Smooth muscle cell (in vitro differentiated cells): ENCODE results near the gene CCNDBP1. TPM values are rescaled to one million over a fixed set of nuclear protein-coding genes. Genes with fewer than 3 reads are reported as not detected.

ENCODE experiments used
- DNase-seq: peaks from one replicate; lab custom pipeline; 2025; ENCODE audit not compliant: unreplicated experiment; lab: John Stamatoyannopoulos, UW
- H2AFZ ChIP-seq: fragments of 200-600 bp; sonication (generic); 2 replicates; pipeline ENCODE4 v1.6.0; 2016; ENCODE audit warnings: antibody characterized with exemption, low read depth, mild to moderate bottlenecking
- H3F3A ChIP-seq: fragments of 200-600 bp; sonication (generic); 2 replicates; pipeline ENCODE4 v1.6.0; 2017; ENCODE audit warnings: antibody characterized with exemption, low read depth
- H3K27ac ChIP-seq: fragments of 200-600 bp; sonication (generic); 2 replicates; pipeline ENCODE4 v1.5.1; 2016; ENCODE audit warnings: low read depth, mild to moderate bottlenecking
- H3K27me3 ChIP-seq: fragments of 200-600 bp; sonication (generic); 2 replicates; pipeline ENCODE4 v1.6.1; 2016; ENCODE audit warnings: low read depth, mild to moderate bottlenecking
- H3K36me3 ChIP-seq: fragments of 200-600 bp; sonication (generic); 2 replicates; pipeline ENCODE4 v1.5.1; 2016; ENCODE audit warnings: low read depth
- H3K4me1 ChIP-seq: fragments of 200-600 bp; sonication (generic); 2 replicates; pipeline ENCODE4 v1.5.1; 2016; ENCODE audit warnings: low read depth
- H3K4me2 ChIP-seq: fragments of 200-600 bp; sonication (generic); 2 replicates; pipeline ENCODE4 v1.6.0; 2016; ENCODE audit warnings: mild to moderate bottlenecking
- H3K4me3 ChIP-seq: fragments of 200-600 bp; sonication (generic); 2 replicates; pipeline ENCODE4 v1.5.1; 2016; ENCODE audit warnings: mild to moderate bottlenecking
- H3K79me2 ChIP-seq: fragments of 200-600 bp; sonication (generic); 2 replicates; pipeline ENCODE4 v1.6.0; 2016; ENCODE audit warnings: low read depth, mild to moderate bottlenecking
- H3K9ac ChIP-seq: fragments of 200-600 bp; sonication (generic); 2 replicates; pipeline ENCODE4 v1.6.0; 2016; ENCODE audit warnings: low read depth
- H3K9me3 ChIP-seq: fragments of 200-600 bp; sonication (generic); replicated peaks from 2 replicates; pipeline ENCODE4 v1.5.1; 2016; ENCODE audit warnings: low read depth
- H4K20me1 ChIP-seq: fragments of 200-600 bp; sonication (generic); 2 replicates; pipeline ENCODE4 v1.6.0; 2016; ENCODE audit warnings: low read depth
- CTCF ChIP-seq: fragments of 200-600 bp; sonication (generic); IDR thresholded peaks from 2 replicates; pipeline ENCODE4 v1.5.1; 2017; ENCODE audit warnings: borderline replicate concordance, mild to moderate bottlenecking, antibody characterized with exemption; ENCODE audit not compliant: insufficient read depth, poor library complexity, severe bottlenecking
- WGBS: methylation state at CpG from one replicate; pipeline ENCODE4 v1.1.7; 2016; ENCODE audit warnings: low lambda C conversion rate; 5-methylcytosine and 5-hydroxymethylcytosine counted together
- polyA plus RNA-seq: library from polyadenylated mRNA; unstranded; fragments of >200 nt; fragmentation: Nextera tagmentation; extraction: Ambion mirVana; gene quantifications from 2 replicates; pipeline ENCODE4 v1.2.1, GENCODE V29; 2016
- total RNA-seq: library from RNA; depleted of rRNA; stranded (reverse); fragments of >200 nt; gene quantifications from 2 replicates; pipeline ENCODE4 v1.2.3, GENCODE V29; 2014

Gene CCNDBP1
- total and polyA plus RNA-seq, 2 experiments from 2014 or later, result 22.1 to 30.5 TPM

DNA sequence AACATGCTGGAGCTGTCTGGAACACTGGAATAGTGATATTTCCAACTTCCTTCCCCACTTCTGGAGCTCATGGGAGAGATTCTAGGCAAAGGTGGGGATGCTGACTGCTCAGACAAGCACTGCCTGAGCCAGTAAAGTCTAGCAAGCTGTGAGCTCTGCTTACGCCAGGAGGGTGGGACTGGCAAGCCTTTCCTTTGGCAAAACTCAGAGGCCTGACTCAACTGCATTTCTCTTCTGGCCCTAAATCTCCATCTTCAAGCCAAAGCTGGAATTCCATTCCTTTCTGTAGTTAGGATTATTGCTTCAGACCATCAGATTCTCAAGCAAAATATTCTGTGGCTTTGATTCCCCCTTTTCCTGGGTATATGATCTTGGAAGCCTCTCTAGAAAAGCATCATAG lies 55.9 kb downstream of the CCNDBP1 start:
- 95% methylated on average over 1 of the region's 1 CpG for WGBS
- no peak for DNase-seq
- no peaks in the 10 kb centered on the region for H3K27me3 ChIP-seq
- no peak overlapping the region for H3K4me2 ChIP-seq
- H3F3A ChIP-seq, result no peaks in the 10 kb centered on the region
- H2AFZ ChIP-seq, result no peak overlapping the region
- H3K4me1 ChIP-seq, result no peaks in the 10 kb centered on the region
- no peak overlapping the region for H3K9ac ChIP-seq
- H4K20me1 ChIP-seq, result no peaks in the 10 kb centered on the region
- no peaks in the 10 kb centered on the region for H3K36me3 ChIP-seq
- H3K27ac ChIP-seq, result no peak overlapping the region
- TF ChIP-seq CTCF, result no peak
- H3K9me3 ChIP-seq, result no peaks in the 10 kb centered on the region
- H3K79me2 ChIP-seq, result no peaks in the 10 kb centered on the region
- no peak overlapping the region for H3K4me3 ChIP-seq

DNA sequence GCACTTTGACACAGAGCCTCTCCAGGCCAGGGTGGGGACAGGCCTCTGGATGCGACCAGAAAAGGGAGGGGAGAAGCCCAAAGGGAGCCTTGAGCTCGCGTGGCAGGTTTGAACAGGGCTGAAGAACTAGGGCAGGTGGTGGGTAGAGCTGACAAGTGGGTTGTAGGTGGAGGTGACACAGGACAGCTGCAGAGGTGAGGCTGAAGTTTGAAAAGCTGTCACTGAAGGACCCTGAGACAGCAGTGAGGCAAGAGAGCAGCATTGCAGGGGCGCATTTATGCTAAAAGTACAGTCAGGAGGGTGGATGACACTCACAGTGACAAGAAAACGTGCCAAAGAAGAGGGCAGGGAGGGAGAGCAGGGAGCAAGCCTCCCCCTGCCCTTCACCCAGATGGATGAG lies 57.4 kb downstream of the CCNDBP1 start:
- no peak overlapping the region for H3K9ac ChIP-seq
- no peaks in the 10 kb centered on the region for H3K4me1 ChIP-seq
- DNase-seq, result no peak
- no peaks in the 10 kb centered on the region for H3F3A ChIP-seq
- H3K4me3 ChIP-seq, result no peak overlapping the region
- H4K20me1 ChIP-seq, result no peaks in the 10 kb centered on the region
- H3K27ac ChIP-seq, result no peak overlapping the region
- H3K36me3 ChIP-seq, result no peaks in the 10 kb centered on the region
- H2AFZ ChIP-seq, result no peak overlapping the region
- H3K79me2 ChIP-seq, result no peaks in the 10 kb centered on the region
- TF ChIP-seq CTCF, result no peak
- no peaks in the 10 kb centered on the region for H3K27me3 ChIP-seq
- no peaks in the 10 kb centered on the region for H3K9me3 ChIP-seq
- 74% methylated on average over 5 of the region's 5 CpGs for WGBS
- no peak overlapping the region for H3K4me2 ChIP-seq

GRCh38 chr15:43243020-43243645 lies 57.9 kb downstream of the CCNDBP1 start:
- DNase-seq, result no peak
- H3K79me2 ChIP-seq, result no peaks in the 10 kb centered on the region
- no peaks in the 10 kb centered on the region for H4K20me1 ChIP-seq
- H3K4me1 ChIP-seq, result no peaks in the 10 kb centered on the region
- no peak for TF ChIP-seq CTCF
- no peaks in the 10 kb centered on the region for H3K27me3 ChIP-seq
- no peak overlapping the region for H3K4me3 ChIP-seq
- no peak overlapping the region for H3K27ac ChIP-seq
- H3K9ac ChIP-seq, result no peak overlapping the region
- H2AFZ ChIP-seq, result no peak overlapping the region
- H3K4me2 ChIP-seq, result no peak overlapping the region
- H3K36me3 ChIP-seq, result no peaks in the 10 kb centered on the region
- no peaks in the 10 kb centered on the region for H3F3A ChIP-seq
- WGBS, result 93% methylated on average over 2 of the region's 2 CpGs
- H3K9me3 ChIP-seq, result no peaks in the 10 kb centered on the region

DNA sequence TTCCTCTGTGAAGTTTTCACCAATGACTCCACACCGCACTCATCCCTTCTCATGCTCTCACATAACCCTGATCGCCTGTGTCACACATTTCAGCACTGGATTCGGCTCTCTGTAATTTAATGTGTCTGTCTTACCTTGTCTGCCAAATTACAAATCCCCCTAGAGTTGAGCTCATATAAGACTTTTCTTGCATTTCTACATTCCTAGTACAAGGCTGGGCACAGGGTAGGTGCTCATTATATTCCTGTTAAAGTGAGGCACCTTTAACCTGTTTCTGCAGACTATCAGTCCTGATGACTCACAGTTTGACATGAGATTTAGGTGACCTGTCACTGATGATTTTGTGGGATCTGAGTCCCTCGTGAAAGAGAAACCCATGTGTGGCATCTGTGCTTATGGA lies 58.9 kb downstream of the CCNDBP1 start:
- DNase-seq, result no peak
- no peak for TF ChIP-seq CTCF
- 73% methylated on average over 4 of the region's 4 CpGs for WGBS

More for the DNA sequence above, 58.9 kb downstream of the CCNDBP1 start:
- Histone ChIP-seq H3K27ac (no peak overlapping the region), H3F3A (no peaks in the 10 kb centered on the region), H3K9me3 (no peaks in the 10 kb centered on the region), H3K36me3 (no peaks in the 10 kb centered on the region), H4K20me1 (no peaks in the 10 kb centered on the region), H3K4me2 (no peak overlapping the region), H3K79me2 (no peaks in the 10 kb centered on the region), H3K27me3 (no peaks in the 10 kb centered on the region), H2AFZ (no peak overlapping the region), H3K4me3 (no peak overlapping the region), H3K4me1 (no peaks in the 10 kb centered on the region), H3K9ac (no peak overlapping the region)
